GM19372 (cell line): Measurements from ENCODE around the gene CCNF.

Experiments
- ATAC-seq: cut with Tn5 transposase; IDR thresholded peaks from one replicate; pipeline ENCODE4 v1.9.1; 2021; ENCODE audit warnings: mild to moderate bottlenecking, low read depth, moderate library complexity; ENCODE audit not compliant: unreplicated experiment

CCNF gene

DNA sequence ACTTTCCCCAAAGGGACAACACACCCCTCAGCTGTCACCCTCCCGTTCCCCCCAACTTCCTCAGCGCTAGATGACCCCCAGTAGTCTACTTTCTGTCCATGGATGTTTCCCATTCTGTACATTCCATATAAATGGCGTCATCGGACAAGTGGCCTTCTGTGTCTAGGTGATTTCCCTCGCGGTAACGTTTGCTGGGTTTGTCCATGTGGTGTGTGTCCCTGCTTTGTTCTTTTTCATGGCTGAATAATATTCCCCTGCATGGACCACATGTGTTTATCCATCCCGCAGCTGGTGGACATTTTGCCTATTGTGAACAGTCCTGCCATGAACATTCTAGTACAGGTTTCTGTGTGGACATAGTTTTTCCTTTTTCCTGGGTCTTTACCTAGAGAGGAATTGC, 23.4 kb downstream of the CCNF start:
- ATAC-seq, result no peak

- no peak for ATAC-seq
Measured at GRCh38 chr16:2455081-2455845, 26.0 kb downstream of the CCNF start.

GRCh38 chr16:2456551-2457153, 27.4 kb downstream of the CCNF start:
- ATAC-seq, result no peak

- ATAC-seq, result no peak
Measured at GRCh38 chr16:2457267-2457666, 28.0 kb downstream of the CCNF start.

DNA sequence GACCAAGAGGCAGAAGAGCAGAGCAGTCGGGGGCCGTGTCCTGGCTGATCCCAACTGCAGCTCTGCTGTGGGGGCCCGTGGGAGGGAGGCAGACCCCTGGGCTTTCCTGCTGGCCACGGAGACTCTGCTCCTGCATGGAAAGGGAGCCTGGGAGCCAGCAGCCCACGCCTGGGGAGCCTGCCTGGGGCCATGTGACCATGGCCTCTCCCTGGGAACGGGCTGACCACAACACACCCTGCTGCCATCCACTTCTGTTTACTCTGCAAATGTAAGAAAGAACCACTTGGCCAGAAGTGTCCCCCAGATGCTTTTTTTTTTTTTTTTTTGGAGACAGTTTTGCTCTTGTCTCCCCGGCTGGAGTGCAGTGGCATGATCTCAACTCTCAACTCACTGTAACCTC, 28.7 kb downstream of the CCNF start:
- ATAC-seq, result no peak

DNA sequence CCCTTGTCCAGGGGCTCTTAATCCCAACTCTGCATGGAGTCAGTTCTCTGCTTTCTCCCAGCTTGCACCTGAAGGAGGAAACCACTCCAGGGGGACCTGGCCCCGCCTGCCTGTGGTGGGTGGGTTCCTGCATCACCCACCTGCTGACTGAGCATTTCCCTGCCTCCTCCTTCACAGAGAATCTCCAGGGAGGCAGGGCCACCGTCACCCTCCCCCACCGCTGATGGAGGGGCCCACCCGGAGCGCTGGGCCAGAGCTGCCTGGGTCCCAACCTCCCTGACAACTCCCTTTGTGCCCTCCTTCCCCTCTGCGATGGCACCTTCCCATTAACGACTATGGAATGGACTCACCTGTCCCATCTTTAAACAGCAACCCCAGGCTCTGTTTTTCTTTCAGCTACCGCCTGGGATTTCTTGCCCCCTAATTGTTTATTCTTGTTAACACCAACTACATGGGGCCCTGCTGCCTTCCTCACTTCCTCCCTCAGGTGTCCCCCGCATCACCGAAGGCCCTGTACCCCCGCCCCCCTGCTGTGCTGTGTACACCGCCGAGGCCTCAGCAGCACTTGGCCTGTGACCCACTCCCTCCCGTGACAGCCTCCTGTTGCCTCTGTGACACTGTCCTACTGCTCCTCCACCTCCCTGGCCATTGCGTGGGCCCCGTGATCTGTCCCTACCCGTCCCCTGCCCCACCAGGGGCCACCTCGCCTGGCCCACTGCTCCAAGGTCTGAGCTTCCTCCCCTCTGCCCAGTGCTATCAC, 29.8 kb downstream of the CCNF start:
- ATAC-seq, result no peak

GRCh38 chr16:2459647-2460390, 30.6 kb downstream of the CCNF start, which contains the start of gene TEDC2:
TEDC2 (plus strand) TSS chr16:2460109; CDS start chr16:2460145, 36 bp downstream.
- ATAC-seq, result peak; percentile 90

- ATAC-seq, result no peak
Measured at GRCh38 chr16:2460391-2460713, 31.1 kb downstream of the CCNF start.

- no peak for ATAC-seq
Measured at GRCh38 chr16:2460916-2461315, 31.7 kb downstream of the CCNF start.

DNA sequence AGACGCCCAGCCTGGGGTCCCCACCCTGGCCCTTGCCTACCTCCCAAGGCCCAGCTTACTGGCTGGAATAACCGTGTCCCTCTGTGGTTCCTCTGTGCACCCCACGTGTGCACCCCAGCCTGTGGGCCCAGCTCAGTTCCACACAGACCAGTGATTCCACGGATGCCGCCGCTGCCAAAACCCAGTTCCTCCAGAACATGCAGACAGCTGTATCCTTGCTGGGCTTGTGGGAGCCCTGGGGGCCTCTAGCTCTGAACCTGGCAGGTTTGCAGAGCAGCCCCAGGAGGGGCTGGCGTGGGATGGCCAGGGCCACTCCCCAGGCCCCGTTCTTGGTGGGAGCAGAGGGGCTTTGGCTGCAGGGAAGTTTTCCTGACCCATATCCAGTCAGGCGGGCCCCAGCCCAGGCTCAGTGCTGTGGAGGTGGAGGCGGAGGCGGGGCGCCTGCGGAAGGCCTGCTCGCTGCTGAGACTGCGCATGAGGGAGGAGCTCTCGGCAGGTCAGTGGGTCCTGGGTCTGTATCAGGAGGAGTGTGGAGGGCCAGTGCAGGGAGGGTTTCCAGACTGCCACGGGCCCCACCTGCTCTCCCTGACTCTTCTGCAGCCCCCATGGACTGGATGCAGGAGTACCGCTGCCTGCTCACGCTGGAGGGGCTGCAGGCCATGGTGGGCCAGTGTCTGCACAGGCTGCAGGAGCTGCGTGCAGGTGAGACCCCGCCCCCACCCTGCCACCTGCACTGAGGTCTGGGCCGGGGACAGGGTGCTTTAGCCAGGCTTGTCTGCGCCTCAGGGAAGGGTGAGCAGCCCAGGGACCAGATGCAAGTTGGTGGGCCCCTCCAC, 33.0 kb downstream of the CCNF start:
- no peak for ATAC-seq

DNA sequence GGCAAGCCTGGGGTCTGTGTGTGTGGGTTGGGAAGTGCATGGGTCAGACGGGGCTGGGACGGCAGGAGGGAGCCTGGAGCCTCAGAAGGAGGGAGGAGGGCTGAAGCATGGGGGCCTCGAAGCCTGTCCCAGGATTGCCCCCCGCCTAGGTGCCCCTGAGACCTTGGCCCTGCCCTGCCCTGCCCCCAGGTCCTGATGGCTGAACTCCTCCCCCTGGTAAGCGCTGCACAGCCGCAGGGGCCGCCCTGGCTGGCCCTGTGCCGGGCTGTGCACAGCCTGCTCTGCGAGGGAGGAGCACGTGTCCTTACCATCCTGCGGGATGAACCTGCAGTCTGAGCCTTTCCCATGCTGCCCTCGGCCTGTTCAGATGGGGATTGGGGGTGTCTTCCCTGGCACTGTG, 35.1 kb downstream of the CCNF start:
- no peak for ATAC-seq

DNA sequence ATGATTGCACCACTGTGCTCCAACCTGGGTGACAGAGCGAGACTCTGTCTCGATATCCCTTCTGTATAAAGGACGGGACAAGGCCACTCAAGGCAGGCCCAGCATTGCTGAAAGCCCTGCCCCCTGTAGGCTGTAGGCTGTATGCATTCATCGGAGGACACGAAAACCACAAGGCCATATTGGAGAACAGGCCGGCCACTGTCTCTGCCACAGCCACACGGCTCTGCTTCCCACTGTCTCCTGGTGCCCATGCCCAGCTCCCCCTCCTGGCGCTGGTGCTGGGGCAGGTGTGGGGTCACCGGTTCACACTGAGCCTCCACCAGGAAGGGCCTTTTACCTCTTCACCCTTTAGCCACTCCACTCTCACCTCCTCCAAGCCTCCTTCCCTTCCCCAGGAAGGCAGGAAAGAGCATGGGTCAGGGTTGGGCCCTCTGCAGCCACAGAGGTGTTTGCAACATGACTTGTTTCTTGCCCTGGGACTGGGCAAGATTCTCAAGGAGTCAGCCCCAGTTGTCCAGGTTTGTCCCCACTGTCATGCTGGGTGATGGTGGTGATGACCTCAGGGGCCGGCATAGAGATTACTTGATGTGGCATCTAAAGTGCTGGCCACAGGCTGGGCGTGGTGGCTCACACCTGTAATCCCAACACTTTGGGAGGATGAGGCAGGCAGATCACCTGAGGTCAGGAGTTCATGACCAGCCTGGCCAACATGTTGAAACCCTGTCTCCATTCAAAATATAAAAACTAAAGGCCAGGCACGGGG, 36.6 kb downstream of the CCNF start:
- ATAC-seq, result no peak

DNA sequence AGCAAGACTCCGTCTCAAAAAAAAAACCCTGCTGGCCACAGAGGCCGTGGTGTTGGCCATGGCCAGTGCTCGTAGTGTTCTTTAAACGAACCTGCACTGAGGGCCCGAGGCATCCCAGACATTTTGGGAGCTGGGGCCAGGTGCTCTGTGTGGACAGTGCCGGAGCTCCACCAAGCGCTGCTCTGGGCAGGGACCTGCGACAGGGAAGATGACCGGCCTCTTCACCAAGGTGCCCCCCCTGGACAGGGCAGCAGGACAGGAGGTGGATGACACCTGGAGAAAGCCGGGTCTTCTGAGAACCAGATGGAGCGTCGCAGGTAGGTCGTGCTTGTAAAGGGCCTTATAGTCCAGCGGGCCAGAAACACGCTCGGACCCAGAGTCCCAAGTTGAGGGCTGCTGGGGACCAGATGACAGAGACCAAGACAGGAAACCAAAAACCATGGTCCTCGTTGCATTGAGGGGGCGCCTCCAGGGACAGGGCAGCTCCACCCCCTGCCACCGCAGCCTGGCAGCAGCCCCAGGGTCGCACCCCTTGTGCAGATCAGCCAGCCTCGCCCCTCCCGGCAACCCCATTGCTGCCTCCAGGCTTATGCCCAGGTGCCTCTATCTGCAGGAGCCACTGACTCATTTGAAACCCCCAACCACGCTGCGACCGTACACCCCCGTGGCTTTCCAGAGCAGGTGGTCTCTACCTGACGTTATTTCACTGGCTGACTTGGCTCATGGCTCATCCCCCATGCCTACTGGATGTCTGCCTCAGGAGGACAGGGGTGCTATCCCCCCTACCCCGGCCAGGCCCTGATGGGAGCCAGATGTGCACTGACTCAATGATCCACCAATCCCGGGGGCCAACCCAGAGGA, 37.6 kb downstream of the CCNF start:
- ATAC-seq, result no peak

DNA sequence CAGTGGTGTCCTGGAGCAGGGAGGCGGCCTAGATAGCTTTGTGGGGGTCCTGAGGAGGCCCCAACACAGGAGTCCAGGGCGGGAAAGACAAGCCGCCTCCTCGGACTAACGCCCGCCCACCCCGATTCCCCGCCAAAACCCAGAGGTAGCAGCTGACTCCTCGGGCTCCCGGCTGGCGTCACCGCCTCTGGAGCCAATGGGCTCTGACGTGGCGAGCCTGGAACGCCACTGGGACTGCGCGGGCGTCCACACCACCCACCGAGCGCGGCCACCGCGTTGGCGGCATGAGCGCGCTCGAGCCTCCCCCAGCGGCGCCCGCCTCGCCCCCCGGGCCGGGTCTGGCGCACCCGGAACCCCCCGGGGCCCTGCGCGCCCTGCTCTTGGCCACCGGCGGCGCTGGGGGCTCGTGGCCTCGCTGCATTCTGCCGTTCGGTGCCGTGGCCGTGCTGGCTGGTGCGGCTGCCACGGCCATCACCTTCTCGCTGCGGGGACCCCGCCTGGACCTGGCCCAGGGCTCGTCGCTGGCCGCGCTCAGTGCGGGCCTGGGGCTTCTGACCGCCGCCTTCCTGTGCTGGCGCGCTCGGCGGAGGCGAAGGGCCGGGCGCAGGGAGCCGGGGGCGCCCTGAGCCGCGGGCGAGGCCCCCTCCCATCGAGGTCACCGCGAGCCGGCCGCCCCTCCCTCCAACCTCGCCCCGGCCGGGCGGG, 38.4 kb downstream of the CCNF start:
- ATAC-seq, result no peak

DNA sequence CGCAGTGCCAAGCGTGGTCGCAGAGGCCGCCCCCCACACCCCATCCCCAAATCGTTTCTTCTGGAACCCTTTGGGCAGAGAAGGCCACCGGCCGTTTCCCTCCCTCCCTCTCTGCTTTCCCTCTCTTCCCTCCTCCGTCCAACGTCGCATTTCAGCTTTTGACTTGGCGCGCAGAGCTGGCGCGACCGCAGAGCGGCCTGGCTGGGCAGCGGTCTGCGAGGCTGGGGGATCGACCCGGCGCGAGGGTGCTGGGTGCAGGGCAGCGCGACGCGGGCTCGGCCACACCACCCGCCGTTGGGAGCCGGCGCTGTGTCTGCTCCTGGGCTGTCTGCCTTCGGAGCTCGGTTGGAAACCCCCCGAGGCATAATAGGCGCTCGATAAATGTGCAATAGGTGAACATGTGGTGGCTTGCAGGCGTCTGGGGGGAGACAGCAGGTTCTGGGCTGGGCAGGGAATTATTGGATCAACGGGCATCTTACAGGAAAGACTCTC, 39.0 kb downstream of the CCNF start:
- no peak for ATAC-seq

GRCh38 chr16:2468725-2469398, 39.6 kb downstream of the CCNF start:
- no peak for ATAC-seq
